HG03457 (cell line): ENCODE data around the gene U2SURP.
"Not testable (repeated sequence)": the region's sequence is repeated elsewhere in the genome, so short reads cannot be mapped to it uniquely, and the experiment has no call there.

Source experiments
- ATAC-seq: cut with Tn5 transposase; IDR thresholded peaks from one replicate; pipeline ENCODE4 v1.9.1; 2021; ENCODE audit warnings: moderate number of reproducible peaks; ENCODE audit not compliant: unreplicated experiment

U2SURP gene

DNA sequence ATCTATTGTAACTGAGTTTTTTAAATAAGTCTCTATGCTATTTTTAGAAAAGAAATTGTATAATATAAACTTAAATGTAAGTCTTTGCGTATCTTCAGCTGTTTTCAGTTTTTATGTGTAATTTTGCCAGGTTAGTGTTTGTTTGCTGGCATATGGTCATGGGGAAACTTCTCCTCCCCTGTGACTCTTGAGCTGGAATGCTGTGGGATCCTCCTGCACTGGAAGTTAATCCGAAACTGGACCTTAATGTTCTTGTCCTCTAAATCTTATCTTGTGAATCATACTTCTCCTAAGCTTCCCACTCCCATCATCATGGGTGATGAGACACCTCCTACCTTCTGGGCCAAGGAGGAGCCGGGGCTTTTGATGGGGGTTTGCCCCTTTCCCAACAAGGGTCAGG, 65.8 kb downstream of the U2SURP start:
- ATAC-seq: no peak

DNA sequence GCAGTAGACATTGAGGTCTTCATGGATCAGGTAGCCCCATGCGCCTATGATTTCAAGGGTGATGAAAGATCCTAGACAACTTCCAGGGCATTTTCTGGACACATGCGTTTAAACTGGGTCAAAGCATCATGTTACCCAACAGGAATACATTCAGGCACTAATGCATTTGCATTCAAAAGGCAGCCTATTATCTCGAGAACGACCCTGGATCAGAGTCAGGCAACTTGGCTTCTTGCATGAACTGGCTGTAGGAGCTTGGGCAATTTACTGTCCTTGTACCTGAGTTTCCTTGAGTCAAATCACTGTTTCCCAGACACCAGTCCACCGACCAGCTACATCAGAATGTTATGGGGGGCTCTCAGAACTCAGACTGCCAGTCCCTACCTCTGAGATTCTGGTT, 66.7 kb downstream of the U2SURP start:
- ATAC-seq: no peak

DNA sequence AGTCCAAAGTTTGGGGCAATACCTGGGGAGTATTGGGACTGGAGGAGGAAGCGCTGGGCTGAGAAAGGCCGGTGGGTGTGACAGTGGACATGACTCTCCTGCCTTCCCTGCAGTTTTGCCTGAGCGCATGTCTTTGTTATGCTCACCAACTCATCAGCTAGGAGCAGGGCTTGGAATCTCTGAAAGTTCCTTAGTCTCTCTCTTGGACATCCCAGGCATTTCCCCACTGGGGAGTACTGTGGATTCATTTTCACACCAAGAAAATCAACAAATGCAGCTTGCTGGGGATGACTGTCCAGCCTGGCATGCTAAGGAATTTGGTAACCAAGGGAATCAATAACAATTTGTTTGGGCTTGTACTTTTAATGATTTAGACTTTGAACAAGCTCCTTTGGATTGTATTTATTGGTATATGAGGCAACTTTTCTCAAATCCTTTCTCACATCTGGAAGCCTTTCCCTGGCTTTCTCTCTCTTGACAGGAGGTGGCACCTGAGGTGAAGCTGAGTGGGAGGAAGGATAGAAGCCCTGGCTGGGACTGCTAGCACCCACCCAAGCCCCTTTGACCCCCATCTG, 69.7 kb downstream of the U2SURP start:
- no peak for ATAC-seq

DNA sequence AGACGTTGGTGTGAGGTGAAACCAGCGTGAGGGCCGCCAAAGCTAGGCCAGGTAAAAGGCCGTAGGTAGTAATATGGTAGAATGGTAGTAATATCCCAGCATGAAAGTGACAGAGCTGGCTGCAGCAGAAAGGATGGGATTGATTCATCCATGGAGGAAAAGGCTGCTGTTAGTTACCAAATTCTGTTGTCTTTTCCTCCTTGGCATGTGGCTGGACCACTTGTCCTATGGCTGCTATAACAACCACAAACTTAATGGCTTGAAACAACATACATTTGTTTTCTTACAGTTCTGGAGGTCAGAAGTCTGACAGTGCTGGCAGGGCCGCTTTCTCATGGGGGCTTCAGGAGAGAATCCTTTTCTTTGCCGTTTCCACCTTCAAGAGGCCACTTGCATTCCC, 70.4 kb downstream of the U2SURP start:
- ATAC-seq: no peak

DNA sequence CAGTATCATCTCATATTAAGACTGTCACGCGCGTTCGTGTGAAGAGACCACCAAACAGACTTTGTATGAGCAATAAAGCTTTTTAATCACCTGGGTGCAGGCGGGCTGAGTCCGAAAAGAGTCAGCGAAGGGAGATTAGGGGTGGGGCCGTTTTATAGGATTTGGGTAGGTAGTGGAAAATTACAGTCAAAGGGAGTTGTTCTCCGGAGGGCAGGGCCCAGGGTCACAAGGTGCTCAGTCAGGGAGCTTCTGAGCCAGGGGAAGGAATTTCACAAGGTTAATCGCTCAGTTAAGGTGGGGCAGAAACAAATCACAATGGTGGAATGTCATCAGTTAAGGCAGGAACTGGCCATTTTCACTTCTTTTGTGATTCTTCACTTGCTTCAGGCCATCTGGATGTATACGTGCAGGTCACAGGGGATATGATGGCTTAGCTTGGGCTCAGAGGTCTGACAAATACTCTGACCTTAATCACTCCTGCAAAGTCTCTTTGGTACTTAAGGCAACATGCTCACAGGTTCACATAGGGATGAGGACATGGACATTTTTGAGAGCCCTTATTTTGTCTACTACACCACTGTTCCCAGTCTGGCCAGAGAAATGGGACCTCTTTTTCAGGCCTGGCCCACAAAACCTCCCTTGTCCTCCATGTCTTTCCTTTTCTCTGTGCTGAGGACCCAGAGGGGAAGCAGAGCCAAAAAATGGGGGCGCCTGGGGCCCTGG, 71.1 kb downstream of the U2SURP start:
- ATAC-seq: not testable (repeated sequence)

DNA sequence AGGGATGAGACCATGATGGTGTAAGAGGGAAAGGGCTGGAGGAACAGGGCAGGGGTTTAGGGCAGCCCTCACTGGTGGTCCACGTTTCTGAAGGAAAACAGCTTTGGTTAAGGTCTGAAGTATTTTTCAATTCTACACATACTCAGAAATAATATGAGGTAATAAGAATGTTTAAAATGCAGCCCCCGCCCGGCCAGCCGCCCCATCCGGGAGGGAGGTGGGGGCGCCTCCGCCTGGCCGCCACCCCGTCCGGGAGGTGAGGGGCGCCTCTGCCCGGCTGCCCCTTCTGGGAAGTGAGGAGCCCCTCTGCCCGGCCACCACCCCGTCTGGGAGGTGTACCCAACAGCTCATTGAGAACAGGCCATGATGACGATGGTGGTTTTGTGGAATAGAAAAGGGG, 72.2 kb downstream of the U2SURP start:
- not testable (repeated sequence) for ATAC-seq

DNA sequence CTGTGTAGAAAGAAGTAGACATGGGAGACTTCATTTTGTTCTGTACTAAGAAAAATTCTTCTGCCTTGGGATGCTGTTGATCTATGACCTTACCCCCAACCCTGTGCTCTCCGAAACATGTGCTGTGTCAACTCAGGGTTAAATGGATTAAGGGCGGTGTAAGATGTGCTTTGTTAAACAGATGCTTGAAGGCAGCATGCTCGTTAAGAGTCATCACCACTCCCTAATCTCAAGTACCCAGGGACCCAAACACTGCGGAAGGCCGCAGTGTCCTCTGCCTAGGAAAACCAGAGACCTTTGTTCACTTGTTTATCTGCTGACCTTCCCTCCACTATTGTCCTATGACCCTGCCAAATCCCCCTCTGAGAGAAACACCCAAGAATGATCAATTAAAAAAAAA, 72.6 kb downstream of the U2SURP start:
- not testable (repeated sequence) for ATAC-seq

GRCh38 chr3:143078883-143079282, 77.5 kb downstream of the U2SURP start:
- no peak for ATAC-seq

- ATAC-seq: no peak
Measured at GRCh38 chr3:143080196-143080595, 78.8 kb downstream of the U2SURP start.

DNA sequence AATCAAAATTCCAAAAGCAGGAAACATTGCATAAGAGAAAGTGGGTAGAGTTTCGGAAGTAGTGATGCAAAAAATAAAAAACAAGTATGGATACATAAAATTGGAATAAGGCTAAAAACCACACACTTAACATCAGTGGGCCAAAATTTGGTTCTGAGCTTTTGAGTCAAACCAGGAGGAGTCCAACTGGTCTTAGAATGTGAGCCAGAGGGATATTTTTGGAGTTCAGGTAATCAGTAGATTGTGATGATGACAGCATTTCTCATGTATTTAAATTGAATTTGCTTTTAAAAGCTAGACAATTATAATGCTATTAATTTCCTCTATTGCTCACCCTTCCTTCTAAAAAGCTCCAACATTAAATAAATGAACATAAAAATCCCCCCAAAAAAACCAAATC, 80.0 kb downstream of the U2SURP start:
- no peak for ATAC-seq

- peak; percentile 81 for ATAC-seq
Measured at GRCh38 chr3:143081844-143082778, 80.7 kb downstream of the U2SURP start.

GRCh38 chr3:143083781-143084180, 82.4 kb downstream of the U2SURP start:
- ATAC-seq: no peak

- no peak for ATAC-seq
Measured at GRCh38 chr3:143084856-143085731, 83.7 kb downstream of the U2SURP start.

- ATAC-seq: no peak
Measured at GRCh38 chr3:143088835-143089234, 87.5 kb downstream of the U2SURP start.

- ATAC-seq: no peak
Measured at GRCh38 chr3:143089965-143090364, 88.6 kb downstream of the U2SURP start.

GRCh38 chr3:143090486-143090885, 89.1 kb downstream of the U2SURP start:
- no peak for ATAC-seq

DNA sequence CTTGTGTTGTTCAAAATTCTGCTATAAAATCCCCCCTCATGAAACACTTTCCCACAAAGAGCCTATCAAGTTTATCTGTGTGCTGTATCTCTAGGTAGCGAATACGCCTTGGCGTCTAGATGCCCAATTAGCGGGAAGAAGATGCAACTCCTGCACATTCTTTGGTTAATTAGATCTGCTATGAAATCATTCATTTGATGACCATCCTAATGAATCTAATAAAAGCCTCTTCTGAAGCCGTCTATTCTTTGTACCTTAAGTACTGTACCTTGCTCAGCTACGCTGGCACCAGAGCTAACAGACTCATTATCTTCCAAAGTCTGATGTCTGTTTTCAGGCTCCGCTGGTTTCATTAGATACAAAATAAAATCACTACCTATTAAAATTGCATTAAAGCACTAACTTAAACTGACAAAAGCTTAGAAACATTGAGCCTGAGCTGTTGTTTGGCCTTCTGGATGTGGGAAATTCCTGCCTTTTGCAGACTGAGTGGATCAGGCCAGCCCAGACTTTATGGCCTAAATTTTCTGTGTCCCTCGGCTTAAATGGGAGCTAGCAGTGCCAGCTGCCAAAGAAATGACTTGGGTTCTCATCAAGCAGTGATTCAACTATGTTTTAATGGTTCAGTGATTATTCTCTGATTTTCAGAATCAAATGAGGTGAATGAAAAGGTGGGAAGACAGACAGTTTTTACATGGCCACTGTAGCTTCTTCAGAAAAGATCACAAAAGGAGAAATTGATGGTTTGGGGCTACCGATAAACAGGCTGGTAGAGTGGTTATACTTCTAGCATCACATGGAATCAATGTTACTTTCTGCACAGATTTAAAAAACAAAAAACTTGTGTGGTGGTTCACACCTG, 89.8 kb downstream of the U2SURP start:
- ATAC-seq: no peak

GRCh38 chr3:143092191-143092590, 90.8 kb downstream of the U2SURP start:
- no peak for ATAC-seq

- no peak for ATAC-seq
Measured at GRCh38 chr3:143095813-143096212, 94.4 kb downstream of the U2SURP start.
